HG03558 (cell line): ENCODE results near the gene RNPEPL1.

Experiments used
- ATAC-seq: cut with Tn5 transposase; IDR thresholded peaks from one replicate; pipeline ENCODE4 v1.9.1; 2021; ENCODE audit warnings: moderate number of reproducible peaks; ENCODE audit not compliant: unreplicated experiment; ENCODE audit errors: extremely low read depth

Gene RNPEPL1

GRCh38 chr2:240620149-240620731, 52.0 kb downstream of the RNPEPL1 start:
- no peak for ATAC-seq

- no peak for ATAC-seq
Observed at GRCh38 chr2:240620859-240621258, 52.6 kb downstream of the RNPEPL1 start.

DNA sequence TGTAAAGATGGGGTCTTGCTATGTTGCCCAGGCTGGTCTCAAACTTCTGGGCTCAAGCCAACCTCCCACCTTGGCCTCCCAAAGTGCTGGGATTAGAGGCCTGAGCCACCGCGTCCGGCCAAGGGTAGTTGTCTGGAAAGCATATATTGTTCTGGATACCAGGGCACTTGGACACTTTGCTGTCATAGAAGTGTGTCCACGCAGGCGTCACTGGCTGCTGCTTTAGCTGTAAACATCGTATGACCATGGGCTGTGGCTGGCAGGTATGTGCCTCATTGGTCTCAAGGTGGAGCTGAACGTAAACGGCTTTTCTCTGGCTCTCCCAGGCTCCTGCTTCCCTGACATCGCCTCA, 53.8 kb downstream of the RNPEPL1 start:
- no peak for ATAC-seq

GRCh38 chr2:240622531-240623235, 54.4 kb downstream of the RNPEPL1 start:
- ATAC-seq, result no peak

GRCh38 chr2:240623531-240624010, 55.3 kb downstream of the RNPEPL1 start:
- ATAC-seq, result no peak

GRCh38 chr2:240624011-240624949, 56.0 kb downstream of the RNPEPL1 start:
- no peak for ATAC-seq

DNA sequence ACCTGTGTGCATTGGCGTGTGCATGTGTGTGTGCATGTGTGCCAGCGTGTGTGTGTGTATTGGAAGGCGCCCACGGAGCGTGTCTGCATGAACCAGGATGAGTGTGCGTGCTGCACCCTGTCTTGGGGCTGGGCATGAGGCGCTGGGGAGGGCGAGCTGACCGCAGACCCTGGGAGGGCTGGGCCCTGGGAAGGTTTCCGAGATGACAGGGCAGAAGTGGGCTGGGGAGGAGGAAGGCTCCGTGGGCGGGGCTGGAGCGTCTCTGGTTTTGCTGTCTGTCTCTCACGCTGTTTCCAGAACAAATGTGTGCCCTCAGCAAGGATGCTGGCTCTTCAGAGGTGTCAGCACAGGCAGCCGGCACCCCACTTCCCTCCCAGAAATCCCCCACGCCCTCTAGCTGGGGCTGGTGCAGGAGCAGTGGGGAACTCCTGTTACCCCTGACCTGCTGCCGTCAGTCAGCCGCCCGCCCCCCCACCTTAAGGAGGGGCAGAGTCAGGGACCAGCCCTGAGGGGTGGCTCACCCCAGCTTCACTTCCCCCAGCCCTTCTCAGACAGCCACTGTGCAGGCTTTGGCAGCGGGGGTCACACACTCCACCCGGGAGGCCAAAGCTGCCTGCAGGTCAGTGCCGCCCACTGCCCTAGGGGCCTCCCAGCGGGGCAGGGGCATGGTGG, 56.8 kb downstream of the RNPEPL1 start, which contains the start of gene GPR35:
TSS of gene GPR35 (plus strand) at position 531 of the 672 bp plus-strand sequence. CDS start 4,473 bp downstream, outside the sequence.
- no peak for ATAC-seq

DNA sequence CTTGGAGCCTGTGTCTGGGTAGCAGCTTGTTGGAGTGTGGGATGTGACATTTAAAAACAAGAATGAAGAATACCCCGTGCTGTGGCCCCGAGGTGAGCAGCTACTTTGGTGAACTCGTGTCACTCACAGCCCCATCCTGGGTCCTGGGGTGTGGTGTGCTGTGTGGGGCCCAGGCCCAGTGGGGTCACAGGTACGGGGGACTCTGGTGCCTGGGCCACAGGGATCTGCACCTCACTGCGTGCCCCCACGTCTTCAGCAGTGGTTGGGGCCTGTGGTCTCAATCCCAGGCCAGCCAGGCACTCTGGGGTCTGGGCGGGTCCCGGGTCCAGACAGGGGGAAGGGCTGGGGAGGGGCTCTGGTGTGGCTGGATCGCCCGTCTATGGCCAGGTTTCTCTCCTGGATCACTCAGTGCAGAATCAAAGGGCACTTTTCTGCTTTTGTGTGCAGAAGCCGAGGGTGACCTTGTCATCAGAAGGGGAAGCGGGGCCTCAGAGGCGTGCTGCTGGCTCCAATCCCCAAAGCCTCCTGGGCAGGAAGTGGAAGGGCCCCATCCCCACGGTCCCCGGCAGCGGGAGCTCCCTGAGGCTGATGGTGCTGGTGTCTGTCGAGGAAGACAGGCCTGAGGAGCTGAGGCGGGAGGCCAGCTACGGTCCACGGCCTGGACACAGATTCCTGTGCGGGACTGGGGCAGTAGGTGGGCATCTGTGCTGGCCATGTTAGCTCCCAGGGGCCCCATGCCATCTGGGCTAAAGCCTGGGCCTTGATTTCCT, 58.4 kb downstream of the RNPEPL1 start:
- no peak for ATAC-seq

- no peak for ATAC-seq
Observed at GRCh38 chr2:240627736-240628506, 59.6 kb downstream of the RNPEPL1 start.

GRCh38 chr2:240628507-240628807, 60.2 kb downstream of the RNPEPL1 start:
- no peak for ATAC-seq

DNA sequence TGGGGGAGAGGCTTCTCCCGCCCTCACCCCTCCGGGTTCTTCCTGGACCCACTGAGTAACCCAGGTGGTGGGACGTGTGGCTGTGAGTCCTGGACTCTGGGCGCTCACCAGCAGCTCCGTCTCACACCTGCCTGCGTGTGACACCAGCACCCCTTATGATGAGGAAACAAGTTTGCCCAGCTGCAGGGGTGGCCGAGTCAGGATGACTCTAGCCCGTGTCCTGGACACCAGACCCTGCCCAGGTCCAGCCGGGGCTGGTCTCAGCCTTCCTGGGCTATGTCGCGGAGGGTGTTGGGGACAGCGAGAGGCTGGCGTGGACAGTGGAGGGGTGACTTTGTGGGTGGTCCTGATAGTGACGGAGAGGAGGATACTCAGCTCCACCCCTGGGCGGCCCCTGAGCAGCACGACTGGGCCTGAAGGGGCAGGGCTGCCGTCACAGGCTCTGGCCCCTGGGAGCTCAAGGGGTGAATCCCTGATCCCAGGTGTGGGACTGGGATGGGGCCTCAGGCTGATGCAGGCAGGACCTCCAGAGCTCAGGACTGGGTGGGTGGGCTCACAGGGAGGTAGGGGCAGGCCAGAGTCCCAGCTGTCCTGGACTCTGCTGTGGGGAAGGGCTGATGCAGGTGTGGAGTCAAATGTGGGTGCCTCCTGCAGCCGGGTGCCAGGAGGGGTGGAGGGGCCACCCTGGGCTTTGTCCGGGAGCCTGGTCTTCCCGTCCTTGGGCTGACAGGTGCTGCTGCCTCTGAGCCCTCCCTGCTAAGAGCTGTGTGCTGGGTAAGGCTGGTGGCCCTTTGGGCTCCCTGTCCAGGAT, 60.7 kb downstream of the RNPEPL1 start:
- ATAC-seq, result no peak

- no peak for ATAC-seq
Observed at GRCh38 chr2:240629619-240629967, 61.3 kb downstream of the RNPEPL1 start.

DNA sequence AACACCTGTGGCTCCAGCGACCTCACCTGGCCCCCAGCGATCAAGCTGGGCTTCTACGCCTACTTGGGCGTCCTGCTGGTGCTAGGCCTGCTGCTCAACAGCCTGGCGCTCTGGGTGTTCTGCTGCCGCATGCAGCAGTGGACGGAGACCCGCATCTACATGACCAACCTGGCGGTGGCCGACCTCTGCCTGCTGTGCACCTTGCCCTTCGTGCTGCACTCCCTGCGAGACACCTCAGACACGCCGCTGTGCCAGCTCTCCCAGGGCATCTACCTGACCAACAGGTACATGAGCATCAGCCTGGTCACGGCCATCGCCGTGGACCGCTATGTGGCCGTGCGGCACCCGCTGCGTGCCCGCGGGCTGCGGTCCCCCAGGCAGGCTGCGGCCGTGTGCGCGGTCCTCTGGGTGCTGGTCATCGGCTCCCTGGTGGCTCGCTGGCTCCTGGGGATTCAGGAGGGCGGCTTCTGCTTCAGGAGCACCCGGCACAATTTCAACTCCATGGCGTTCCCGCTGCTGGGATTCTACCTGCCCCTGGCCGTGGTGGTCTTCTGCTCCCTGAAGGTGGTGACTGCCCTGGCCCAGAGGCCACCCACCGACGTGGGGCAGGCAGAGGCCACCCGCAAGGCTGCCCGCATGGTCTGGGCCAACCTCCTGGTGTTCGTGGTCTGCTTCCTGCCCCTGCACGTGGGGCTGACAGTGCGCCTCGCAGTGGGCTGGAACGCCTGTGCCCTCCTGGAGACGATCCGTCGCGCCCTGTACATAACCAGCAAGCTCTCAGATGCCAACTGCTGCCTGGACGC, 61.9 kb downstream of the RNPEPL1 start:
- no peak for ATAC-seq
